GM21737 (cell line): ENCODE measurements around the gene NOX5.
"Not testable (repeated sequence)": the region's sequence is repeated elsewhere in the genome, so short reads cannot be mapped to it uniquely, and the experiment has no call there.

Experiments used
- ATAC-seq: cut with Tn5 transposase; IDR thresholded peaks from one replicate; pipeline ENCODE4 v1.9.1; 2021; ENCODE audit warnings: mild to moderate bottlenecking, moderate library complexity; ENCODE audit not compliant: unreplicated experiment

The NOX5 gene, protein sequence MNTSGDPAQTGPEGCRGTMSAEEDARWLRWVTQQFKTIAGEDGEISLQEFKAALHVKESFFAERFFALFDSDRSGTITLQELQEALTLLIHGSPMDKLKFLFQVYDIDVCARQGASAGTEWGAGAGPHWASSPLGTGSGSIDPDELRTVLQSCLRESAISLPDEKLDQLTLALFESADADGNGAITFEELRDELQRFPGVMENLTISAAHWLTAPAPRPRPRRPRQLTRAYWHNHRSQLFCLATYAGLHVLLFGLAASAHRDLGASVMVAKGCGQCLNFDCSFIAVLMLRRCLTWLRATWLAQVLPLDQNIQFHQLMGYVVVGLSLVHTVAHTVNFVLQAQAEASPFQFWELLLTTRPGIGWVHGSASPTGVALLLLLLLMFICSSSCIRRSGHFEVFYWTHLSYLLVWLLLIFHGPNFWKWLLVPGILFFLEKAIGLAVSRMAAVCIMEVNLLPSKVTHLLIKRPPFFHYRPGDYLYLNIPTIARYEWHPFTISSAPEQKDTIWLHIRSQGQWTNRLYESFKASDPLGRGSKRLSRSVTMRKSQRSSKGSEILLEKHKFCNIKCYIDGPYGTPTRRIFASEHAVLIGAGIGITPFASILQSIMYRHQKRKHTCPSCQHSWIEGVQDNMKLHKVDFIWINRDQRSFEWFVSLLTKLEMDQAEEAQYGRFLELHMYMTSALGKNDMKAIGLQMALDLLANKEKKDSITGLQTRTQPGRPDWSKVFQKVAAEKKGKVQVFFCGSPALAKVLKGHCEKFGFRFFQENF

DNA sequence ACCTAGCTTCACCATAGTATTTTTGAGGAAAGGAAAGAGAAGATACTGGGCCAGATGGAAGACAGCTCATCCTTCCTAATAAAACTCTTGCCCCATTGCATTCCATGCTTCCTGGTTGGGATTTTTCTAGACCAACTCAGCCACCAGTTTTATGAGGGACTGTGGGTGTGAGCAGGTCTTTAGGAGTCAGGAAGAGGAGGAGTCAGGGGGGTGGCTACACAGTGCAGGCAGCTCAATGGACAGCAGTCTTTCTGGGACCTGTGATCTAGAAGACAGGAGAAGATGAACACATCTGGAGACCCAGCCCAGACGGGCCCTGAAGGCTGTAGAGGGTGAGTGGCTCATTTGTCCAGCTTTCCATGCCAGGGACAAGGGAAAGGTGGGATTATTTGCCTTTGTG, at the start of gene NOX5:
TSS of gene NOX5 (plus strand) at position 242 of the 400 bp plus-strand sequence. CDS start at position 283, 41 bp downstream.
- ATAC-seq = no peak

- no peak for ATAC-seq
Observed at GRCh38 chr15:68966996-68967395, 47.5 kb upstream of the NOX5 start.

GRCh38 chr15:68967948-68968347, 46.5 kb upstream of the NOX5 start:
- no peak for ATAC-seq

GRCh38 chr15:68969298-68969697, 45.2 kb upstream of the NOX5 start:
- no peak for ATAC-seq

DNA sequence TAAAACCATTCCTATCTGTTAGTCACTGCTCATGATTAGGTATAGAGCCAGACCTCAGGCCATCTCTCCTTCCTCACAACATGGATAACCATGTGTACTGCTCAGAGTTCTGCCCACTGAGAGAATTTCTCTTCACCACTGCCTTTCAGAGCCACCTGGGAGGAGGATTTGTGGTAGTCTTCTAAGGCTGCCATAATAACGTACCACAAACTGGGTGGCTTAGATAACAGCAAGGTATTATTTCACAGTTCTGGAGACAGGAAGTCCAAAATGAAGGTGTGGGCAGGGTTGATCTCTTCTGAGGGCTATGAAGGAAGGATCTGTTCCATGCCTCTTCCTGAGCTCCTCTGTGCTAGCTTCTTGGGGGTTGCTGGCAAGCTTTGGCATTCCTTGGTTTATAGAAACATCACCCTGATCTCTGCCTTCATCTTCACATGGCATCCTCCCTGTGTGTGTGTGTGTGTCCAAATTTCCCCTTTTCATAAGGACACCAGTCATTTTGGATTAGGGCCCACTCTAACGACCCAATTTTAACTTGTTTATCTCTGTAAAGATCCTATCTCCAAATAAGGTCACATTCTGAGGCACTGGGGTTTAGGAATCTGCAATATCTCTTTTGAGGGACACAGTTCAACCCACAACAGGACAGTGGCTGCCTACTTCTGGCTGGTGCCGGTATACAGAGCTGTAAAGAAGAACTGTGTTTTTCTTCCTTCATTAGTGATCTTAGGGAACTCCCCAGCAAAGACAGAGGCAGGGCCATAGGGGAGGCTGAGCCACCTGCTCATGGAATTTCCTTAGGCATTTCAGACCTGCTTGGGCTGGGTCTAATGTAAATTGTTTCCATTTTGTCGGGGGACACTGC, 42.1 kb upstream of the NOX5 start:
- no peak for ATAC-seq

DNA sequence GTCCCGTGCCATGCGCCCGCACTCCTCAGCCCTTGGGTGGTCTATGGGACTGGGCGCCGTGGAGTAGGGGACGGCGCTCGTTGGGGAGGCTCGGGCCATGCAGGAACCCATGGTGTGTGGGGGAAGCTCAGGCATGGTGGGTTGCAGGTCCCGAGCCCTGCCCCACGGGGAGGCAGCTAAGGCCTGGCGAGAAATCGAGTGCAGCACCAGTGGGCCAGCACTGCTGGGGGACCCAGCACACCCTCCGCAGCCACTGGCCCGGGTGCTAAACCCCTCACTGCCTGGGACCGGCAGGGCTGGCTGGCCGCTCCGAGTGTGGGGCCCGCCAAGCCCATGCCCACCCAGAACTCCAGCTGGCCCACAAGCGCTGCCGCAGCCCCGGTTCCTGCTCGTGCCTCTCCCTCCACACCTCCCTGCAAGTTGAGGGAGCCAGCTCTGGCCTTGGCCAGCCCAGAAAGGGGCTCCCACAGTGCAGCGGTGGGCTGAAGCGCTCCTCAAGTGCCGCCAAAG, 38.8 kb upstream of the NOX5 start:
- not testable (repeated sequence) for ATAC-seq

- not testable (repeated sequence) for ATAC-seq
Observed at GRCh38 chr15:68977426-68977825, 37.1 kb upstream of the NOX5 start.

- ATAC-seq = no peak
Observed at GRCh38 chr15:68979006-68979405, 35.5 kb upstream of the NOX5 start.

DNA sequence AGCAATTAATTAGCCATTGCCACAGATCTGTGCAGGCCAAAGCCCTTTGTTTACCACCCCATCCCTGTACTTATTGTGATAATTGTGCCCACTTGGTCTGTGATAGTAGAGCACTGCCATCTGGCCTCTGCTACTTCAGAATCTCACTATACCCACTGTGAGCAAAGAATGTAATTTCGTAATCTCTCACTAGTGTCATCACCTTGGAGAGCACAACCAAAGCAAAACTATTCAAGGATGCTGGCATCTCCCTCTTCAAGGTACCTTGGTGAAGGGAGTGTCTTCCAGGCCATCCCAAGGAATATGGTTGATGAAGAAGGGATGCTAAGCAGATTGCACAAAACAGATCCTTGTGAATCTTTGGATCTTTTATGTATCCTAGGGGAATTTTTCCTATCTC, 34.7 kb upstream of the NOX5 start:
- no peak for ATAC-seq

DNA sequence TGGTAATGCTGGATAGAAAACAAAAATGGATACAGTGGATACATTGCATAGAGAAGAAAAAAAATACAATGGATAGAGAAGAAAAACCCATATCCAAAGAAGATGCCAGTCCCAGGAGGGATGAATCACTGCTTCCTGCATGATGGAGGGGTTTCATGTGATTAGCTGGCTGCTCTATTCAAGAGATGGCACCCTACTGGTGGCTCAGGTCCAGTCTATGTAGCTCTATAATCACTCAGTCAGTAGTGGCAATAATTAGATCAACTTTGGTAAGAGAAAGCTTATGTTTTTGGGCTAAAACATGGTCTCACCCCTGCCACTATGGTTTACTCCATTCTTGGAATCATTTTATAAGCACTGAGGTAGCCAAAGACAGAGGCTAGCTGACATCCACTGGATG, 33.7 kb upstream of the NOX5 start:
- ATAC-seq = no peak

DNA sequence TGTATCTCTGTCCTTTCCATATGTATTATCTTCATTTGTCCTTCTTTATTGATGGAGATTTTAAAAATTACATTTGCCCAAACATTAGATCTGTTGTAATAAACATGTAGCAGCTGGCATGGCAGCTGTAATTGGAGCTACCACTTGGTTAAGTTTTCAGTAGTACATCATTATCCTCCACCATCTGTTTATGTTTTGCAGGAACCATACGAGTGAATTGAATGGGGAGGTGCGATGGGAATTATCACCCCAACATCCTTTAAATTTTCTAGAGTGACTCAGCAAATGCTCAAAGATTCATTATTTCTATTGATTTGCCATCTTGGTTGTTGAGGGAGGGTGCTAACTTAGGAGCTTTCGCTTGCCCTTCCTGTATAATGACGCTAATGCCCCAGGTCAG, 32.6 kb upstream of the NOX5 start:
- no peak for ATAC-seq

DNA sequence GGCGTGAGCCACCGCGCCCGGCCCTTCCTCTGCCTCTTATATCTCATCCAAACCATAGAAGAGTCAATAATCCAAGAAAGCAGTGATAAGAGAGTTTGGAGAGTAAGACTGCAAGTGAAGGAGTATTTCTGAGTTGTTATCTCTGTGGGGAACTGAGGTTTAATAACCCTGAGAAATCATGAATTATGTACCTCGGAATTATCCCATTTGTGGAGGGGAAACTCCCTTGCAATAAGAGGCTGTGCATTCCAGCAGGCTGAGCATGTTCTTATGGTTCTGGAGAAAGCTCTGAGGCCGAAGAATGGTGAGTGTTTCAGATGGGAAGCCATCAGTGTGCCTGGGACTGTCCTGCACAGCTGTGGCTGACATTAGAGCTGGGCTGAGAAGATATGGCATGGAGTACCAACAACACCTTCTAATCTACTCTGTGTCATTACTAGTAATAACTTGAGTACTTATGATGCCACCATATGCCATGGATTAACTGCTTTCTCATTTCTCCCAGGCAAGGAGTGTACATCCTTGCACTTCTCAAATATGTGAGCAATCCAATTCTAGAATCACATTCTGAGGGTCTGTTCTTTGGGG, 31.4 kb upstream of the NOX5 start:
- no peak for ATAC-seq

DNA sequence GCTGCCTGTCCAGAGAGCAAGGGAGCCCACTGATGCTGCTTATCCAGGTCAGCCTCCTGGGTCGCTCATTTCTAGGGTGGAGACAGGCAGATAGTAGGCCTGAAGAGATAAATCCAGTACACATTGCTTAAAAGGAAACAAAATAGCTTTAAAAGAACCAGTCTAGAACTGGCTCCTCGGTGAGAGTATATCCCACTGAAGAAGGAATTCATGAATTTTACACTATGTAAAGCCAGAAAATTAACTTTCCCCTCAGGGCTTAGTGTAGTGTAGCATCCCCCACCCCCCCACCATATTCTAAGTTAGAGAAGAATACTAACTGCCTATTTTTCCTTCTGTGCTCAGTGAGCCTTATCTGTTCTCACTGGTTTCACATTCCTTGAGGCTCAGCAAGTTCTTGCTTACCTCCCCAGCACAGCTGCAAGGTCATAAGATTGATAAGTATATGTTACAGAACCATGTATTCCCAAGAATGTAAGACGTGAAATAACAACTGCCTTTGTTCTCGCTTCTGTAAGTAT, 30.5 kb upstream of the NOX5 start:
- no peak for ATAC-seq

- no peak for ATAC-seq
Observed at GRCh38 chr15:68984586-68984985, 29.9 kb upstream of the NOX5 start.

DNA sequence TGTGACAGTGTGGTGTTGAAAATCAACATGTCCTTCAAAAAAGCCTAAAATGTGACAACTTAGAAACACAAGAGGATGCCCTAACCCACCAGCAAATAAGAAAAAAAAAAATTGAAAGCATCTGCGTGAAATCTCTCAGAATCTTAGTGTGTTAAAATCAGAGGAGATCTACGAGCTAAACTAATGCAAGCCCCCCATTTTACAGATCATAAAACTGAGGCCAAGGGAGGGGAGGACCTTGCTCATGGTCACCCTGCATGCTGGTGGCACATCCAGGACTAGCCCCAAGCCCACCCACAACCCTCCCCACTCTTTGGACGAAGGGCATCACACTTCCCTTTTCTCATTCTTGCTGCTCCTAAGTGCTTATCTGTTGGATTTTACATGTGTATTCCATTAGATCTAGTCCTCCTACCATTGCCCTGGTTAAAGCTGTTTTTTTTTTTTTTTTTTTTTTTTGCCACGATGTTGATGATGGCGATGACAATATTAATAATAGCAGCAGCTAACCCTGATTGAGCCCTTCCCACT, 29.1 kb upstream of the NOX5 start:
- ATAC-seq = no peak

GRCh38 chr15:68986322-68986721, 28.2 kb upstream of the NOX5 start:
- ATAC-seq = no peak

DNA sequence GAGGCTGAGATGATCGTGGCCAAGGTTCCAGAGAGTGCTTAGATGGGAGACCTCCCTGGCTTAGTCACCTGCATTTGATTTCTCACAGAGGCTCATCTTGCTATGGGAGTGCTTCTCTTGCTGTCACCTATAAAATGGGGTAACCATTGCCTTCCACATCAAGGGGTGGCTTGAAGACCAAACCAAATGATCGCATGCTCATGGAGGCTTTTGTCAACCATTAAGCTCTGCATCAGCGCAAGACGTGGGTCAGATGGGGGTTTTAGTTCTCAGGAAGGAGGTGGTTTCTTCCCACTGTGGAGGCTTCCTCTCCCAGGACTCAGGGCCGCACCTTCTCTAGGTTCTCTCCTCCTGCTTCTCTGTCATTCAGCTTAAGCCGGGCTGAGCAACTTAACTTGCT, 27.4 kb upstream of the NOX5 start:
- ATAC-seq = no peak

GRCh38 chr15:68987676-68988075, 26.8 kb upstream of the NOX5 start:
- ATAC-seq = no peak

DNA sequence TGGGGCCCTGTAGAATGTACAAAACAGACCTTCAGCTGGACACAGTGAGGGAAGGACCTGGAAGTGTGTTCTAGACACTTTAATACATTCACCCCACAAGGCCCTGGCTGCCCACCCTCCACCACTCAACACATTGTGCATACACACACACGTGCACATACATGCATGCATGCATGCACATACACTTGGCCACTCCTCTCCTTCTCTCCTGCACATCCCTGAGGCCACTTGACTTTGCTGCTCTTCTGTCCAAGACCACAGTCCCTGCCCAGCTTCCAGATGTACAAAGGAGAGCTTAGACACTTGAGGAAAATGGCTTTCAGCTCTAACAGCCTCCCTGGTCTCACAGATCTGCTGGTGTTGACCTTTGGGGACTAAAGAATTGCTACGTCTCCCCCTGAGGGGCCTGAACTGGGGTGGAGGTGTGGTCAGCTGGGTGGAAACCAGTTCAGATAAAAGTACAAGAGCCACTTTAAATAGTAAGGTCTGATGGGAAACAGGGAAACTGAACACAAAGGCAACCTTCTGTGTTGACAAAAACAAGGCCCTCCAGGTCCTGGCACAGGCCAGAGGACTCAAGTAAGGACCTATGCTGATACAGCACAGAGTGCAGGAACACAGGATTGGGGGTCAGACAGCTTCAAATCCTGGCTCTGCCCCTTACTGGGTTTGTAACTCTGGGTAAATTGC, 24.8 kb upstream of the NOX5 start:
- no peak for ATAC-seq
